ENCODE results near the gene MVB12B. TPM values are rescaled to one million over a fixed set of nuclear protein-coding genes. Genes with fewer than 3 reads are reported as not detected.

Gene MVB12B
- total RNA-seq: 1.8 and 2.7 TPM in 2 replicates

GRCh38 chr9:126326228-126327005, at the start of gene MVB12B:
MVB12B (plus strand) TSS chr9:126326829; CDS start chr9:126326930, 101 bp downstream.

All from aortic smooth muscle cell (primary cell).